HepG2 (cell line): ENCODE data around the gene AP5Z1. TPM values are rescaled to one million over a fixed set of nuclear protein-coding genes. Genes with fewer than 3 reads are reported as not detected.
A peak's percentile ranks its signal among the peaks of the same experiment; 100 is the strongest.
"Not testable (repeated sequence)": the region's sequence is repeated elsewhere in the genome, so short reads cannot be mapped to it uniquely, and the experiment has no call there.

ENCODE experiments used
- ATAC-seq: fragments of 200-7000 bp; cut with Tn5 transposase; 3 replicates; pipeline ENCODE4 v1.9.1; 2020; ENCODE audit warnings: mild to moderate bottlenecking, moderate library complexity
- BruUV-seq: library from RNA; stranded (reverse); fragments of 400-500 nt; replicated peaks from 2 replicates; lab custom pipeline; 2021; lab: Mats Ljungman, UMichigan
- CTCF ChIA-PET: fragments of 300-600 bp; formaldehyde crosslinking; extraction: SDS; loops from one replicate; lab custom pipeline; 2021; ENCODE audit warnings: low total read pairs, inconsistent platforms, low intra/inter-chr PET ratio; lab: Yijun Ruan, JAX
- POLR2A ChIA-PET: fragments of 350-600 bp; sonication (Branson Sonifier 250); formaldehyde crosslinking; loops from one replicate; lab custom pipeline; 2020; ENCODE audit warnings: antibody characterized with exemption, inconsistent platforms; lab: Yijun Ruan, JAX
- DNase-seq: peaks from one replicate; pipeline ENCODE4 v3.0.0-alpha.2; 2015; ENCODE audit warnings: low spot score
- FAIRE-seq: peaks from 3 replicates; lab custom pipeline; 2011; peaks lifted over from hg19 to GRCh38; lab: Jason Lieb, UNC
- H2AFZ ChIP-seq: one replicate; pipeline ENCODE4 v1.6.1; 2011; ENCODE audit warnings: low read length, inconsistent platforms
- H3K27ac ChIP-seq: fragments of 300-600 bp; 3 replicates; pipeline ENCODE4 v1.8.0; 2011; ENCODE audit warnings: mixed run types, mild to moderate bottlenecking, mixed read lengths, low read length, inconsistent platforms; ENCODE audit not compliant: insufficient read depth; ENCODE audit errors: extremely low read length
- H3K27me3 ChIP-seq, 2 experiments: fragments of 200-600 bp in 1 of 2; 2 replicates in 1 of 2; 3 replicates in 1 of 2; pipeline versions ENCODE4 v1.6.0 to v1.8.0; 2011; ENCODE audit warnings: low read length in 2 of 2, mild to moderate bottlenecking in 2 of 2, moderate library complexity in 2 of 2, inconsistent platforms in 1 of 2; ENCODE audit not compliant: insufficient read depth in 2 of 2, control insufficient read depth in 1 of 2
- H3K36me3 ChIP-seq, 2 experiments: fragments of 200-600 bp in 1 of 2; replicated peaks in 1 of 2; 2 replicates in 1 of 2; 3 replicates in 1 of 2; pipeline versions ENCODE4 v1.5.1 to v1.8.0; 2011; ENCODE audit warnings: low read length in 2 of 2, inconsistent platforms in 1 of 2; ENCODE audit not compliant: insufficient read depth in 2 of 2, control insufficient read depth in 1 of 2
- H3K4me1 ChIP-seq: 2 replicates; pipeline ENCODE4 v1.5.1; 2012; ENCODE audit warnings: low read length, inconsistent platforms; ENCODE audit not compliant: insufficient read depth
- H3K4me2 ChIP-seq: 2 replicates; pipeline ENCODE4 v1.6.0; 2011; ENCODE audit warnings: low read depth, low read length, inconsistent platforms
- H3K4me3 ChIP-seq, 3 experiments: fragments of 200-600 bp in 1 of 3; sonication (generic), shearing (Covaris generic) in 1 of 3; replicated peaks in 1 of 3; 2 replicates each; pipeline ENCODE4 v1.5.1; 2011 to 2016; ENCODE audit warnings: low read length in 3 of 3, inconsistent platforms in 2 of 3, low read depth in 2 of 3, mild to moderate bottlenecking in 2 of 3, control low read depth in 1 of 3, mixed read lengths in 1 of 3; ENCODE audit not compliant: insufficient read depth in 1 of 3
- H3K79me2 ChIP-seq: one replicate; pipeline ENCODE4 v1.6.1; 2011; ENCODE audit warnings: low read length, inconsistent platforms; ENCODE audit not compliant: insufficient read depth
- H3K9ac ChIP-seq: 2 replicates; pipeline ENCODE4 v1.6.0; 2011; ENCODE audit warnings: mild to moderate bottlenecking, low read depth, low read length, inconsistent platforms; ENCODE audit not compliant: insufficient read depth
- H3K9me3 ChIP-seq: 2 replicates; pipeline ENCODE4 v1.5.1; 2012; ENCODE audit warnings: mild to moderate bottlenecking, low read length
- H4K20me1 ChIP-seq: 2 replicates; pipeline ENCODE4 v1.6.0; 2011; ENCODE audit warnings: inconsistent platforms, mild to moderate bottlenecking, low read length, moderate library complexity; ENCODE audit not compliant: insufficient read depth
- WGBS: methylation state at CpG from one replicate; pipeline ENCODE4 v1.1.6; 2017; ENCODE audit warnings: low lambda C conversion rate; 5-methylcytosine and 5-hydroxymethylcytosine counted together
- in situ Hi-C: cut with HindIII; loops from 2 replicates; pipeline ENCODE4 v1.10.0; 2017; ENCODE audit warnings: low pct_unique_long_range_greater_than_20kb; ENCODE audit not compliant: extremely low pct_ligation_motif_present
- intact Hi-C: fragments of 100-400 bp; cut with micrococcal nuclease; formaldehyde crosslinking; loops from one replicate; pipeline ENCODE4 v1.10.0; 2022; ENCODE audit not compliant: unreplicated experiment
- polyA plus RNA-seq, 8 experiments: library from polyadenylated mRNA; depleted of rRNA in 3 of 8; stranded (reverse) in 7 of 8; unstranded in 1 of 8; fragments of >200 nt; fragmentation: Illumina TruSeq in 4 of 8; extraction: Trizol in 4 of 8; gene quantifications; 2 replicates each; pipeline versions ENCODE4 v1.2.1 to v1.2.3, GENCODE V29; 2011 to 2016; ENCODE audit warnings: low read depth in 4 of 8, missing spikeins in 1 of 8, mixed read lengths in 1 of 8; ENCODE audit not compliant: insufficient read depth in 1 of 8
- total RNA-seq, 5 experiments: library from RNA; depleted of rRNA; stranded (reverse); fragments of >200 nt; fragmentation: Illumina TruSeq; extraction: Trizol; gene quantifications; 2 replicates each; pipeline ENCODE4 v1.2.3, GENCODE V29; 2016; ENCODE audit warnings: low read depth in 1 of 5
- TF ChIP-seq, protein P1 (sequence below): sonication (generic); formaldehyde crosslinking; IDR thresholded peaks from 2 replicates; pipeline ENCODE4 v1.4.0; 2020; ENCODE audit warnings: mild to moderate bottlenecking, missing genetic modification reagents
- TF ChIP-seq, protein P2 (sequence below): sonication (generic); formaldehyde crosslinking; IDR thresholded peaks from 2 replicates; pipeline ENCODE4 v1.5.1; 2020; ENCODE audit warnings: mild to moderate bottlenecking, missing genetic modification reagents, moderate library complexity
- TF ChIP-seq, protein P3 (sequence below): sonication (generic); formaldehyde crosslinking; IDR thresholded peaks from 2 replicates; pipeline ENCODE4 v1.8.0; 2022; ENCODE audit warnings: missing genetic modification reagents, mild to moderate bottlenecking, moderate library complexity, borderline replicate concordance
- TF ChIP-seq, protein P4 (sequence below): IDR thresholded peaks from 2 replicates; pipeline ENCODE4 v1.6.1; 2016

The AP5Z1 gene
- total and polyA plus RNA-seq, 2 of the 13 experiments (the other 11 are each of a cell fraction or from before 2014, with no cell fraction given): 9.3 to 15.1 TPM

DNA sequence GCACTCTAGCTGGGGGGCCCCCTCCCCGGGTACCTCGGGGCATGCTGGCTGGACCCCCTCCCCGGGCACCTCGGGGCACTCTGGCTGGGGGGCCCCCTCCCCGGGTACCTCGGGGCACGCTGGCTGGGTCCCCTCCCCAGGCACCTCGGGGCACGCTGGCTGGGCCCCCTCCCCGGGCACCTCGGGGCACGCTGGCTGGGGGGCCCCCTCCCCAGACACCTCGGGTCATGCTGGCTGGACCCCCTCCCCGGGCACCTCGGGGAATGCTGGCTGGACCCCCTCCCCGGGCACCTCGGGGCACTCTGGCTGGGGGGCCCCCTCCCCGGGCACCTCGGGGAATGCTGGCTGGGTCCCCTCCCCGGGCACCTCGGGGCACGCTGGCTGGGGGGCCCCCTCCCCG lies 27.2 kb downstream of the AP5Z1 start:
- CTCF ChIA-PET, H4K20me1 ChIP-seq, ATAC-seq, DNase-seq, H3K4me3 ChIP-seq, H3K36me3 ChIP-seq, H3K79me2 ChIP-seq, H2AFZ ChIP-seq, H3K4me2 ChIP-seq, H3K27ac ChIP-seq, in situ Hi-C loops, POLR2A ChIA-PET, intact Hi-C loops, FAIRE-seq, H3K9ac ChIP-seq, BruUV-seq, H3K9me3 ChIP-seq: not testable (repeated sequence)
- peaks cover 14% of the 10 kb centered on the region for H3K4me1 ChIP-seq
- peaks cover 6 to 36% of the 10 kb centered on the region in 2 experiments; a peak in 3 of 5 replicates for H3K27me3 ChIP-seq
- WGBS: 63% methylated on average over 6 of the region's 23 CpGs

DNA sequence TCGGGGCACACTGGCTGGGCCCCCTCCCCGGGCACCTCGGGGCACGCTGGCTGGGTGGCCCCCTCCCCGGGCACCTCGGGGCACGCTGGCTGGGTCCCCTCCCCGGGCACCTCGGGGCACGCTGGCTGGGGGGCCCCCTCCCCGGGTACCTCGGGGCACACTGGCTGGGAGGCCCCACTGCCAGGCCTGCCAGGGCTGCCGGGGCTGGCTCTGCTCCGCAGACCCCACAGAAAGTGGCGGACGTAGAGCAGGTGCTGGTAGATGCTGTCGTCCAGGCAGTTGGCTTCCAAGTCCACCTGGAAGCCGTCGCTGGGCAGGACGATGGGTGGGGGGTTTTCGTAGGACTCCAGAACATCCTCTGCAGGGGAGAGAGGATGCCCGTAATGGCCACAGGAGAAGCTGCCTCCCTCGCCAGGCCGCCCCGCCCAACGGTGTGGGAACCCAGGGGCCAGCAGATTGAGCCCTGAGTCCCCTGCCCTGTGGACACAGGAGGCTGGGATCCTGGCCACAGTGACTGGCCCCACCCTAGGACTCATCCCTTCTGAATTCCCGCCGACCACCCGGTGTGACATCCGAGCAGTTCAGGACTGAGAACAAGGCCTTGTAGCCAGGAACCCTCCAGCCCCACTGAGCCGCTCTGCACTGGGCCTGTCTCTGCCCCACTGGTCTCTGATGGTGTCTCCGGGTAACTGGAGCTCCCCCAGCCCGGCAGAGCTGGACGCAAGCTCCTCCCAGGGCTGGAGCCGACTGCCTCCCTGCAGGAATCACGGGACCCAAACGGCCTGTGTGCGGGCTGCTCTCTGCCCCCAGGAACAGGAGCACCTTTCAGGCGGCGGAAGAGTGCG lies 28.2 kb downstream of the AP5Z1 start:
- ATAC-seq: peak; percentile 81
- in situ Hi-C loops (no loop called here), intact Hi-C loops (no loop called here)
- CTCF ChIA-PET: no interaction called here
- peak overlapping the region; percentile 68 for H3K4me2 ChIP-seq
- no peaks in the 10 kb centered on the region for H3K79me2 ChIP-seq
- H3K27me3 ChIP-seq: peaks cover 6 to 36% of the 10 kb centered on the region in 2 experiments; a peak in 3 of 5 replicates
- WGBS: 0% methylated on average over 1 of the region's 41 CpGs
- peak overlapping the region in 2 of 3 experiments; percentile 9 to 34; a peak in 2 of 6 replicates for H3K4me3 ChIP-seq
- POLR2A ChIA-PET: no interaction called here
- no peaks in the 10 kb centered on the region for H3K9me3 ChIP-seq
- no peak overlapping the region for H3K9ac ChIP-seq
- no TSS peak for BruUV-seq
- DNase-seq: peak; percentile 42
- FAIRE-seq: no peak
- H3K4me1 ChIP-seq: peaks cover 8% of the 10 kb centered on the region
- H3K27ac ChIP-seq: no peak overlapping the region
- no peaks in the 10 kb centered on the region for H4K20me1 ChIP-seq
- H2AFZ ChIP-seq: no peak overlapping the region
- no peaks in the 10 kb centered on the region for H3K36me3 ChIP-seq
- TF ChIP-seq, protein P1, sequence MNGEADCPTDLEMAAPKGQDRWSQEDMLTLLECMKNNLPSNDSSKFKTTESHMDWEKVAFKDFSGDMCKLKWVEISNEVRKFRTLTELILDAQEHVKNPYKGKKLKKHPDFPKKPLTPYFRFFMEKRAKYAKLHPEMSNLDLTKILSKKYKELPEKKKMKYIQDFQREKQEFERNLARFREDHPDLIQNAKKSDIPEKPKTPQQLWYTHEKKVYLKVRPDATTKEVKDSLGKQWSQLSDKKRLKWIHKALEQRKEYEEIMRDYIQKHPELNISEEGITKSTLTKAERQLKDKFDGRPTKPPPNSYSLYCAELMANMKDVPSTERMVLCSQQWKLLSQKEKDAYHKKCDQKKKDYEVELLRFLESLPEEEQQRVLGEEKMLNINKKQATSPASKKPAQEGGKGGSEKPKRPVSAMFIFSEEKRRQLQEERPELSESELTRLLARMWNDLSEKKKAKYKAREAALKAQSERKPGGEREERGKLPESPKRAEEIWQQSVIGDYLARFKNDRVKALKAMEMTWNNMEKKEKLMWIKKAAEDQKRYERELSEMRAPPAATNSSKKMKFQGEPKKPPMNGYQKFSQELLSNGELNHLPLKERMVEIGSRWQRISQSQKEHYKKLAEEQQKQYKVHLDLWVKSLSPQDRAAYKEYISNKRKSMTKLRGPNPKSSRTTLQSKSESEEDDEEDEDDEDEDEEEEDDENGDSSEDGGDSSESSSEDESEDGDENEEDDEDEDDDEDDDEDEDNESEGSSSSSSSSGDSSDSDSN (CRISPR knock-in tag): 0 out of 2 replicates have a peak, but pooled peaks have one; percentile 56
- TF ChIP-seq, protein P2, sequence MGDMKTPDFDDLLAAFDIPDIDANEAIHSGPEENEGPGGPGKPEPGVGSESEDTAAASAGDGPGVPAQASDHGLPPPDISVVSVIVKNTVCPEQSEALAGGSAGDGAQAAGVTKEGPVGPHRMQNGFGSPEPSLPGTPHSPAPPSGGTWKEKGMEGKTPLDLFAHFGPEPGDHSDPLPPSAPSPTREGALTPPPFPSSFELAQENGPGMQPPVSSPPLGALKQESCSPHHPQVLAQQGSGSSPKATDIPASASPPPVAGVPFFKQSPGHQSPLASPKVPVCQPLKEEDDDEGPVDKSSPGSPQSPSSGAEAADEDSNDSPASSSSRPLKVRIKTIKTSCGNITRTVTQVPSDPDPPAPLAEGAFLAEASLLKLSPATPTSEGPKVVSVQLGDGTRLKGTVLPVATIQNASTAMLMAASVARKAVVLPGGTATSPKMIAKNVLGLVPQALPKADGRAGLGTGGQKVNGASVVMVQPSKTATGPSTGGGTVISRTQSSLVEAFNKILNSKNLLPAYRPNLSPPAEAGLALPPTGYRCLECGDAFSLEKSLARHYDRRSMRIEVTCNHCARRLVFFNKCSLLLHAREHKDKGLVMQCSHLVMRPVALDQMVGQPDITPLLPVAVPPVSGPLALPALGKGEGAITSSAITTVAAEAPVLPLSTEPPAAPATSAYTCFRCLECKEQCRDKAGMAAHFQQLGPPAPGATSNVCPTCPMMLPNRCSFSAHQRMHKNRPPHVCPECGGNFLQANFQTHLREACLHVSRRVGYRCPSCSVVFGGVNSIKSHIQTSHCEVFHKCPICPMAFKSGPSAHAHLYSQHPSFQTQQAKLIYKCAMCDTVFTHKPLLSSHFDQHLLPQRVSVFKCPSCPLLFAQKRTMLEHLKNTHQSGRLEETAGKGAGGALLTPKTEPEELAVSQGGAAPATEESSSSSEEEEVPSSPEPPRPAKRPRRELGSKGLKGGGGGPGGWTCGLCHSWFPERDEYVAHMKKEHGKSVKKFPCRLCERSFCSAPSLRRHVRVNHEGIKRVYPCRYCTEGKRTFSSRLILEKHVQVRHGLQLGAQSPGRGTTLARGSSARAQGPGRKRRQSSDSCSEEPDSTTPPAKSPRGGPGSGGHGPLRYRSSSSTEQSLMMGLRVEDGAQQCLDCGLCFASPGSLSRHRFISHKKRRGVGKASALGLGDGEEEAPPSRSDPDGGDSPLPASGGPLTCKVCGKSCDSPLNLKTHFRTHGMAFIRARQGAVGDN: peak; percentile 44
- TF ChIP-seq, protein P3, sequence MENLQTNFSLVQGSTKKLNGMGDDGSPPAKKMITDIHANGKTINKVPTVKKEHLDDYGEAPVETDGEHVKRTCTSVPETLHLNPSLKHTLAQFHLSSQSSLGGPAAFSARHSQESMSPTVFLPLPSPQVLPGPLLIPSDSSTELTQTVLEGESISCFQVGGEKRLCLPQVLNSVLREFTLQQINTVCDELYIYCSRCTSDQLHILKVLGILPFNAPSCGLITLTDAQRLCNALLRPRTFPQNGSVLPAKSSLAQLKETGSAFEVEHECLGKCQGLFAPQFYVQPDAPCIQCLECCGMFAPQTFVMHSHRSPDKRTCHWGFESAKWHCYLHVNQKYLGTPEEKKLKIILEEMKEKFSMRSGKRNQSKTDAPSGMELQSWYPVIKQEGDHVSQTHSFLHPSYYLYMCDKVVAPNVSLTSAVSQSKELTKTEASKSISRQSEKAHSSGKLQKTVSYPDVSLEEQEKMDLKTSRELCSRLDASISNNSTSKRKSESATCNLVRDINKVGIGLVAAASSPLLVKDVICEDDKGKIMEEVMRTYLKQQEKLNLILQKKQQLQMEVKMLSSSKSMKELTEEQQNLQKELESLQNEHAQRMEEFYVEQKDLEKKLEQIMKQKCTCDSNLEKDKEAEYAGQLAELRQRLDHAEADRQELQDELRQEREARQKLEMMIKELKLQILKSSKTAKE (CRISPR knock-in tag): 0 out of 2 replicates have a peak, but pooled peaks have one; percentile 28
- TF ChIP-seq, protein P4, sequence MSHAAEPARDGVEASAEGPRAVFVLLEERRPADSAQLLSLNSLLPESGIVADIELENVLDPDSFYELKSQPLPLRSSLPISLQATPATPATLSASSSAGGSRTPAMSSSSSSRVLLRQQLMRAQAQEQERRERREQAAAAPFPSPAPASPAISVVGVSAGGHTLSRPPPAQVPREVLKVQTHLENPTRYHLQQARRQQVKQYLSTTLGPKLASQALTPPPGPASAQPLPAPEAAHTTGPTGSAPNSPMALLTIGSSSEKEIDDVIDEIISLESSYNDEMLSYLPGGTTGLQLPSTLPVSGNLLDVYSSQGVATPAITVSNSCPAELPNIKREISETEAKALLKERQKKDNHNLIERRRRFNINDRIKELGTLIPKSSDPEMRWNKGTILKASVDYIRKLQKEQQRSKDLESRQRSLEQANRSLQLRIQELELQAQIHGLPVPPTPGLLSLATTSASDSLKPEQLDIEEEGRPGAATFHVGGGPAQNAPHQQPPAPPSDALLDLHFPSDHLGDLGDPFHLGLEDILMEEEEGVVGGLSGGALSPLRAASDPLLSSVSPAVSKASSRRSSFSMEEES (CRISPR knock-in tag): peak; percentile 75; the same call in 1 of the 2 replicates
